Testis (tissue), 3 donors: ENCODE data around the gene PDGFRA. TPM values are rescaled to one million over a fixed set of nuclear protein-coding genes. Genes with fewer than 3 reads are reported as not detected.
"Not testable (repeated sequence)": the region's sequence is repeated elsewhere in the genome, so short reads cannot be mapped to it uniquely, and the experiment has no call there.

Experiments
- DNase-seq: peaks from one replicate; pipeline ENCODE4 v3.0.0-alpha.2; 2019
- H3K27ac ChIP-seq, 2 donors: fragments of 200-600 bp; sonication (generic); one replicate each; pipeline ENCODE4 v1.5.1; 2019
- H3K27me3 ChIP-seq: fragments of 200-600 bp; sonication (generic); one replicate; pipeline ENCODE4 v1.5.1; 2019
- H3K36me3 ChIP-seq: fragments of 200-600 bp; sonication (generic); one replicate; pipeline ENCODE4 v1.5.1; 2017; ENCODE audit warnings: low read depth; ENCODE audit errors: missing control alignments
- H3K4me1 ChIP-seq: fragments of 200-600 bp; sonication (generic); one replicate; pipeline ENCODE4 v1.5.1; 2019
- H3K4me3 ChIP-seq, 2 donors: fragments of 200-600 bp; sonication (generic); one replicate each; pipeline ENCODE4 v1.5.1; 2017 to 2019
- H3K9me3 ChIP-seq: fragments of 200-600 bp; sonication (generic); one replicate; pipeline ENCODE4 v1.5.1; 2017
- CTCF ChIP-seq, 3 experiments: fragments of 450-650 bp in 2 of 3; fragments of 200-600 bp in 1 of 3; sonication (generic) in 1 of 3; IDR thresholded peaks; one replicate each; pipeline ENCODE4 v1.5.1; 2016 to 2019; ENCODE audit warnings: antibody characterized with exemption in 3 of 3, mild to moderate bottlenecking in 2 of 3, moderate library complexity in 1 of 3
- POLR2A ChIP-seq: fragments of 450-650 bp; IDR thresholded peaks from one replicate; pipeline ENCODE4 v1.6.1; 2017; ENCODE audit warnings: antibody characterized with exemption, mild to moderate bottlenecking, moderate library complexity
- WGBS, 2 donors: methylation state at CpG; one replicate each; pipeline ENCODE4 v1.1.5; 2018; 5-methylcytosine and 5-hydroxymethylcytosine counted together
- intact Hi-C: fragments of 100-400 bp; cut with DNase I; formaldehyde crosslinking; loops from one replicate; pipeline ENCODE4 v1.15.1; 2023; ENCODE audit warnings: low total_unique reads
- polyA plus RNA-seq: library from polyadenylated mRNA; stranded (reverse); fragments of 350-450 nt; fragmentation: Illumina TruSeq; extraction: RNeasy Lipid Tissue Mini Kit (QIAGEN cat#74804); gene quantifications from one replicate; pipeline ENCODE4 v1.2.3, GENCODE V29; 2014; ENCODE audit warnings: low read depth, low replicate concordance; ENCODE audit not compliant: insufficient read depth
- total RNA-seq, 2 donors: library from RNA; depleted of rRNA; stranded (reverse); fragments of >200 nt; gene quantifications; one replicate each; pipeline ENCODE4 v1.2.3, GENCODE V29; 2016

PDGFRA gene
- total and polyA plus RNA-seq, 3 donors from 2014 or later: 26.2 to 86.1 (median 46.5) TPM

GRCh38 chr4:54322818-54323417, 93.8 kb downstream of the PDGFRA start:
- 49 to 52% methylated on average over 10 of the region's 10 CpGs for WGBS, 2 donors
- Histone ChIP-seq H3K4me3 (no peak overlapping the region), H3K27me3 (no peaks in the 10 kb centered on the region), H3K27ac (no peak overlapping the region), H3K36me3 (no peaks in the 10 kb centered on the region), H3K4me1 (no peaks in the 10 kb centered on the region), H3K9me3 (no peaks in the 10 kb centered on the region)
- TF ChIP-seq POLR2A (no peak), CTCF (IDR thresholded peaks at IDR 0.05) (peak; percentile 39 to 68 (median 58))
- intact Hi-C loops: no loop called here
- peak; percentile 79 for DNase-seq

GRCh38 chr4:54330896-54331295, 101.8 kb downstream of the PDGFRA start:
- intact Hi-C loops: loop anchor here (10.0 kb wide), 1 partner anchor 624 kb away; no protein-coding TSS in a partner anchor
- Histone ChIP-seq H3K27ac (no peak overlapping the region), H3K4me3 (no peak overlapping the region), H3K36me3 (no peaks in the 10 kb centered on the region), H3K9me3 (no peaks in the 10 kb centered on the region), H3K4me1 (no peaks in the 10 kb centered on the region), H3K27me3 (no peaks in the 10 kb centered on the region)
- no peak for TF ChIP-seq POLR2A
- no peak for DNase-seq
- 83 to 89% methylated on average over 3 of the region's 3 CpGs for WGBS, 2 donors

GRCh38 chr4:54332542-54332941, 103.4 kb downstream of the PDGFRA start:
- Histone ChIP-seq H3K27me3 (no peaks in the 10 kb centered on the region), H3K4me1 (no peaks in the 10 kb centered on the region), H3K4me3 (no peak overlapping the region), H3K9me3 (no peaks in the 10 kb centered on the region), H3K27ac (no peak overlapping the region), H3K36me3 (no peaks in the 10 kb centered on the region)
- TF ChIP-seq CTCF (IDR thresholded peaks at IDR 0.05) (no peak), POLR2A (no peak)
- intact Hi-C loops: loop anchor here (10.0 kb wide), 1 partner anchor 622 kb away; no protein-coding TSS in a partner anchor
- DNase-seq: no peak
- WGBS, 2 donors: 68 to 83% methylated on average over 4 of the region's 4 CpGs

- DNase-seq: no peak
- intact Hi-C loops: loop anchor here (10.0 kb wide), 1 partner anchor 621 kb away; no protein-coding TSS in a partner anchor
- H3K27me3 ChIP-seq: no peaks in the 10 kb centered on the region
- no peaks in the 10 kb centered on the region for H3K4me1 ChIP-seq
- no peak overlapping the region for H3K27ac ChIP-seq
- H3K36me3 ChIP-seq: no peaks in the 10 kb centered on the region
- no peak overlapping the region for H3K4me3 ChIP-seq
- no peaks in the 10 kb centered on the region for H3K9me3 ChIP-seq
- TF ChIP-seq CTCF (IDR thresholded peaks at IDR 0.05) (no peak), POLR2A (no peak)
- WGBS, 2 donors: 86 to 92% methylated on average over 2 of the region's 2 CpGs
Measured at GRCh38 chr4:54333657-54334056, 104.6 kb downstream of the PDGFRA start.

- not testable (repeated sequence) for DNase-seq, H3K36me3 ChIP-seq, H3K4me1 ChIP-seq, H3K27me3 ChIP-seq, H3K27ac ChIP-seq, H3K4me3 ChIP-seq, H3K9me3 ChIP-seq
- intact Hi-C loops: loop anchor here (10.0 kb wide), 1 partner anchor 620 kb away; no protein-coding TSS in a partner anchor
Measured at GRCh38 chr4:54334769-54335168, 105.7 kb downstream of the PDGFRA start.

GRCh38 chr4:54337009-54337408, 107.9 kb downstream of the PDGFRA start:
- intact Hi-C loops: loop anchor here (10.0 kb wide), 1 partner anchor 618 kb away; no protein-coding TSS in a partner anchor
- no peak overlapping the region for H3K4me3 ChIP-seq

GRCh38 chr4:54342067-54342466, 113.0 kb downstream of the PDGFRA start:
- DNase-seq, intact Hi-C loops, H3K27me3 ChIP-seq, H3K4me3 ChIP-seq, H3K27ac ChIP-seq, H3K9me3 ChIP-seq, H3K36me3 ChIP-seq, H3K4me1 ChIP-seq: not testable (repeated sequence)
- WGBS, 2 donors: 60 to 85% methylated on average over 1 to 3 of the region's 3 CpGs

More at GRCh38 chr4:54337009-54337408, 107.9 kb downstream of the PDGFRA start:
- 77 to 88% methylated on average over 4 of the region's 4 CpGs for WGBS, 2 donors
- Histone ChIP-seq H3K36me3 (no peaks in the 10 kb centered on the region), H3K4me1 (no peaks in the 10 kb centered on the region), H3K27ac (no peak overlapping the region), H3K9me3 (no peaks in the 10 kb centered on the region), H3K27me3 (no peaks in the 10 kb centered on the region)
- TF ChIP-seq CTCF (IDR thresholded peaks at IDR 0.05) (no peak), POLR2A (no peak)
- no peak for DNase-seq
